Middle frontal gyrus (tissue), 1 donor: Measurements from ENCODE around the gene SDHB.
A peak's percentile ranks its signal among the peaks of the same experiment; 100 is the strongest.

Experiments used
- DNase-seq: peaks from one replicate; pipeline ENCODE4 v3.0.0-alpha.2; 2015; ENCODE audit warnings: low spot score; ENCODE audit errors: extremely low spot score

SDHB gene

DNA sequence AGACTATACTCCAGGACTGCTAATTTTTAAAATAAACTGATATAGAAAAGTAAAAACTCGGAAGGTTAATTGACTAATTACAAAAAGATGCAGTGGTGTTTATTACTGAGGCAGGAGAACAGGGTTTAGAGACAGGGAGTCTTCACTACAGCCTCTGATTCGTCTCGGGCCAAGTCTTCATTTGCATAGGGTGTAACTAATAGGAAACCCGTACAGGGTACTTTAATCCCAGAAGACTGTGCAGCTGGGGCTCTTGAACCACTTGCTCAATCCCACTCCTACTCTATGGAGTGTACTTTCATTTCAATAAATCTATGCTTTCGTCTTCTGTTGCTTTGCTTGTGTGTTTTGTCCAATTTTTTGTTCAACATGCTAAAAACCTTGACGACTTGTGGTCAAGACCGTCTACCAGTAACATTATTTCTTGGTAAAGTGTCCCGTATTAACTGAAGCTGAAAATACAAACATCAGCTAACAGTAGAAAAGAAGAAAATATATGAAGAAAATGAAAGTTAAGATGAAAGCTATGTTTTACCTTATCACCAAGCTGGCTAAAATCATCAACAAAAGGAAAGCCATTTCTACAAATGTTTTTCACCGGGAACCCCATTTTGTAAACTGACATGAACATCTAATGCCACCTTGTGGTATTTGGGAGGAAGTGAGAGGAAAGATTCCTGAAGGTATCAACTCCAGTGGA is 8.0 kb downstream of the SDHB start:
- DNase-seq, result peak; percentile 43

DNA sequence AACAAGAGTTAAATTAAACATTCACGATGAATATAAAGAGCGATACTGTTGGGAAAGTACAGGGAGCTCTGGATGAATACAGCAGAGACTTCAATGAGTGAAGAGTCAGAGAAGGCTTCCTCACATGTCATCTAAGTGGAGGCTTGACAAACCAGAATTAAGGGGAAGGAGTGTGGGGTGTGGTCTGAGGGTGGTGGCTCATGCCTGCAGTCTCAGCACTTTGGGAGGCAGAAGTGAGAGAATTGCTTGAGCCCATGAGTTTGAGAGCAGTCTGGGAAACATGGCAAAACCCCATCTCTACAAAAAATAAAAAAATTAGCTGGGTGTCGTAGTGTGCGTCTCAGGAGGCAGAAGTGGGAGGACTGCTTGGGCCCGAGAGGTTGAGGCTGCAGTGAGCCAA is 8.7 kb downstream of the SDHB start:
- no peak for DNase-seq

DNA sequence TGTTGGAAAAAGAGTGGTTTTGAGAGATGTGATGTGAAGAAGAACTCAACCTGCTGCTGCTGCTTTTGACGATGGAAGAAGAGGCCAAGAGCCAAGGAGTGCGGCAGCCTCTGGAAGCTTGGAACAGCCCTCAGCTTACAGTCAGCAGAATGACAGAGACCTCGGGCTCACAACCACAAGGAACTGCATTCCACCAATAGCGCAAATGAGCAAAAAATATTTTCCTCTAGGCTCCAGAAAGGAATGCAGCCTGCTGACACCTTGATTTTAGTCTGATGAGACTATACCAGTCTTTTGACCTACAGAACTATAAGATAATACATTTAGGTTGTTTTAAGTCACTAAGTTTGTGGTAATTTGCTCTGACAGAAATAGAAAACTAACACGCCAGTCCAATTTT is 10.2 kb downstream of the SDHB start:
- no peak for DNase-seq

DNA sequence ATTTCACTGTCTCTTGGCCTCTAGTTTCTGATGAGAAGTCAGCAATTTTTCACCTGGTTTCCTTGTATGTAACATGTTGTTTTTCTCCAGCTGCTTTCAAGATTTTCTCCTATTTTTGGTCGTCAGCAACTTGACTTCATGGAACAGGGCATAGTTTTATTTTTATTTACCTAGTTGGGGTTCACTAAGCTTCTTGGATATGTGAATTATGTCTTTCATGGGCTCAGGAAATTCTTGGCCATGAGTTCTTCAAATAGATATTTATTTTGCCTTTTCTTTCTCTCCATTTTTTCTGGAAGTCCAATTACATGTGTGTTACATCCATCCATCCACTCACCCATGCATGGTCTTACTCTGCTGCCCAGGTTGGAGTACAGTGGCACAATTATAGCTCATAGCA is 13.7 kb downstream of the SDHB start:
- no peak for DNase-seq

DNA sequence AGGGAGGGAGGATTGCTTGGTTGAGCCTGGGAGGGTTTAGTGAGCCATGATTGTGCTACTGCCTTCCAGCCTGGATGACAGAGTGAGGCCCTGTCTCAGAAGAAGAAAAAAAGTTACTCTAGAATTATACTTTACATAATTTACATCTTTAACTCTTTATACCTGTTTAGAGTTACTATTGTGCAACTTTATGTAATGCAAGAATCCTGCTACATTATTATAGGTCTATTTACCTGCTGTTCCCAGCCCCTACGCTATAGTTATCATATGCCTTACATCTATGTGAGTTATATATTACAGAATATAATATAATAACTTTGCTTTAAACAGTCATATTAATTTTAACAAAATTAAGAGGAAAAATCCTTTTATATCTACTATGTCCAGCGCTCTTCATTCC is 14.3 kb downstream of the SDHB start:
- DNase-seq, result no peak

DNA sequence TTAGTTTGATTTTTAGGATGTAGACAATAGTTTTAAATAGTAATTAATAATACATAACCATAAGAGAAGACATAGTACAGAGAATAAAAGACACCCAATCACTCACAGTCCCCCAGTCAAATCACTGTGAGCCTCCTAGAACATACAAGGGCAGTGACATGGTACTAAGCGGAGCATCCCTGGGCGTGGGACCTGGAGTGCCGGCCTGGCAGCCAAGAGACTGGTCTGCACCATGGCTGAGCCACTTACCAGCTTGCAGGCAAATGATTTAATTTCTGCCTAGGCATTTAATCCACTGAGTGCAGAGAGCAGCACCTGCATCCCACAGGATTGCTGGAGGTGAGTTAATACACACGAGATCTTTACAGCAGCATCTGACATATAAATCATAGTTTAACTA is 20.4 kb downstream of the SDHB start:
- DNase-seq, result no peak

DNA sequence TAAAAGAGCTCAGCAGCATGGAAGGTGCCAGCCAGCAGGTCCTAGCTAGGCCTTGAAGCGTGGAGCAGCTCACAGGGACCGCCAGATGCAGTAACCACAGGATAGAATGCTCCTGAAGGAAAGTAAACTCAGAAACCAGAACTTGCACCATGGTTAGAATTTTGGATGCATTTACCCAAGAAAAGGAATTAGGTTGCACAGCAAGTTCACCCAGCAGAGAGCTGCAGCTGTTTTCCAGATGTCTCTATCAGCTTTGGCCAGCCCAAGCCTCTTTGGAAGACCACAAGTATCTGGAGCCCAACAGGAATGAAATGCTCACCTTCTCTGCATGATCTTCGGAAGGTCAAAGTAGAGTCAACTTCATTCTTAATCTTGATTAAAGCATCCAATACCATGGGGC is 21.1 kb downstream of the SDHB start:
- DNase-seq, result no peak

DNA sequence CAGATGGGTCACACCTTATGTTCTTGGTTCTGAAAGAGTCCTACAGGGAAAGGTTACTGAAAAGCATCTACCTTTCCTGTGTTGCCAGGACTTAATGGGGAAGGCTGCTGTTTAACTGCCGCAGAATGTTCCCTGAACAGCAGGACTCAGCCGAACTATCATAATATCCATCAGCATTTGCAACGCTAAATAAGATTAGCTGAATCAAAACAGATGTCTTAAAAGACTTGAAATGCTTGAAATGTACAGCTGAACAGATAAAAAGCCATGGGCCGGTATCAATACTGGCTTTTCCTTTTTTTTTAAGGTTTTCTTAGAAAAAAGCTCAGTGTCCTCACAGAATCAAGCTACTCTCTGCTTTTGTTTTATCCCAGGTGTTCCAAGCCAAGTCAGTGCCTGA is 22.4 kb downstream of the SDHB start:
- no peak for DNase-seq

DNA sequence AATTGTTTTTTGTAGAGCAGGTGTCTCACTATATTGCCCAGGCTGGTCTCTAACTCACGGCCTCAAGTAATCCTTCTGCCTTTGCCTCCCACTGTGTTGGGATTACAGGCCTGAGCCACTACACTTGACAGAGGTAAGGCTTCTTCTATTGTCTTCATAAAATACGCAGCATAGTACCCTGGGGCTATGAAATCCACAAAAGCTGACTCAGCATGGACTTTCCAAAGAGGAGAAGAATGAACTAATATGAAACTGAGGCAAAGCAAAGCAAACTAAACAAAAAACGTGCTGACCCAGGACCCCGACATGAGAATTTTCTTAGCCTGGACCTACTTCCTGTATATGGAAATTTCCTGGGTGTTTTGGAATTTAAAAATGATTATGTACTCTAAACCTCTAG is 23.6 kb downstream of the SDHB start:
- no peak for DNase-seq

DNA sequence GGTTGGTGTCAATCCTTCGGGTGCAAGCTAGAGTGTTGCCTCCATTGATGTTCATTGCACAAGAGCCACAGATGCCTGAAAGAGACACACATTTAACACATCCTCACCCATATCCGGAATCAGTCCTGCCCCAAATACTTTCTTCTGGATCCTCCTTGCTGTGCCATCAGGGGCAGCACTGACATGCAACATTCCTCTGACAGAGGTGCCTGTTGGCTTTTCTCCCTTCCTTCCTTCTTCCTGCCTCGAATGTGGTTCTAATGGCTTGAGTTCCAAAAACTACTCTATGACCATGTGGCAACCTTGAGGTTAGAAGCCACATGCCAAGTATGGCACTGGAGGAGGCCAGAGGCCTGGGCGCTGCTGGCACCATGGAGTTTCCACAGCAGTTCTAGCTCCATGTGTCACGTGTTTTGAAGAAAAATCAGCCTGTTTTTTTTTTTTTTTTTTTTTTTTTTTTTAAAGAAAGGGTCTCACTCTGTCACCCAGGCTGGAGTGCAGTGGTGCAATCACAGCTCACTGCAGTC is 25.1 kb downstream of the SDHB start:
- no peak for DNase-seq

DNA sequence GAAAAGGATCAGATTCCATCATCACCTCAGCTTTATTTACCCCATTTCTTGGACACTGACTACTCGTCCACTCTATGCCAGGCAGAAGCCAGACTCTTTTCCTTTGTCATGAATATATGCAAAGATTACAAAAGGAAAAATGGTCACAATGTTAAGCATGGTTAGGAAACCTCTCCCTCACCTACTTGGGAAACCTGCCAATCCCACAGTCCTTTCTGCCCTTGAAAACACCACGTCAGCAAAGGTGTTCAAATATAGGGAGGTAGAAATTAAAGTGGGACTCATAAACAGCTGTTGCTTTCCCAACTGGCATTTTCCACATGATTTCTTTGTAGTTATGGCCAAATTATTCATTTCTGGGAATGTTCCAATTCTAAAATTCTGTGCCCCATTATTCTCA is 25.9 kb downstream of the SDHB start:
- no peak for DNase-seq

DNA sequence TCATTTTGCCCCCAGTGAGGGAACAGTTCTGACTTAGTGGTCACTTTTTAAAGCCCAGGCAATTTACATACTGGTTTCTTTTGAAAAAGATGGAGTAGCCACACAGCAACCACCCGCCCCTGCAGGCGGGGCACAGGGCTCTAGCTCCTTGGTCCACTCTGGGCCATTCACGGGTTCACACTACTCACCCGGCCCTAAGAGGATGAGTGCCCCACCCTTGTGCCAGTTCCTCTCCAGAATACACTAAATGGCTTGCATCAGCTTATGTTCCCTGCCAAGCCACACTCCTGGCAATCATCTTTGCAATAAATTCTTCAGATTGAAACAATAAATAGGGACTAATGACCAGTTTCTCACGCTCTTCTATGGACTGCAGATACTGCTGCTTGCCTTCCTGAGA is 26.4 kb downstream of the SDHB start:
- no peak for DNase-seq

DNA sequence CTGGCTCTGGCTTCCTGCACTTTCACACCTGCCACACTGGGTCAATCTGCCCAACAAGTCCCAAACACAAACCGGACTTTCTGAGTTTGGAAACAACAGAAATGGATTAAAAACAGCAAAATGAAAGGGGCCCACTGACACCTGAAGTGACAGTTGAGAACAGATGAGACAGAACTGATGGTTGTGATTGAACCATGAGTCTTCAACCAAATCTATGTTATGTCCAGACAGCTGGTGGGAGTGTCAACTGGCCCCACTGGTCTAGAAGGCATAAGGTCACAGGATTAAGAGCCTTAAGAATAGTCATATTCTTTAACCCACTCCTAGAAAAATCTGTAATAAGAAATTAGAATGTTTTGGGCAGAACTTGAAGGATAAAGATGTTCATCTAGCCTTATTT is 29.1 kb downstream of the SDHB start:
- DNase-seq, result no peak

DNA sequence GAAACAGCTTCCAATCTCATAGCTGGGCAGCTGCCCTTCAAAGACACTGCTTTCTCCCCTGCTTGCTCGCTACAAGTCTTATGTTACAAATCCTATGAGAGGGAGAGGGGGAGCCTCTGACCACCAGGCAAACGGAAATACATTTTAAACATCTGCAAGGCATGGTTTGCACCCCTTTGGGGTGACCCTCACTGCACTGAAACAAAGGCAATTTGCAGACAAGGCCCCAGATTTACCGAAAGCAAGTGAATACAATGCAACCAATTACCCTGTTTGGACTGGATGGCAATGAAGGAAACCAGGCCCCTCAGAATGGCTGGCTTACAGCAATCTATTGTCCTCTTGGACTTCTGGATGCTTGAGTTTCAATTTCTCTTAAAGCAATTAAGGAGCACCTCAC is 30.3 kb downstream of the SDHB start:
- no peak for DNase-seq

DNA sequence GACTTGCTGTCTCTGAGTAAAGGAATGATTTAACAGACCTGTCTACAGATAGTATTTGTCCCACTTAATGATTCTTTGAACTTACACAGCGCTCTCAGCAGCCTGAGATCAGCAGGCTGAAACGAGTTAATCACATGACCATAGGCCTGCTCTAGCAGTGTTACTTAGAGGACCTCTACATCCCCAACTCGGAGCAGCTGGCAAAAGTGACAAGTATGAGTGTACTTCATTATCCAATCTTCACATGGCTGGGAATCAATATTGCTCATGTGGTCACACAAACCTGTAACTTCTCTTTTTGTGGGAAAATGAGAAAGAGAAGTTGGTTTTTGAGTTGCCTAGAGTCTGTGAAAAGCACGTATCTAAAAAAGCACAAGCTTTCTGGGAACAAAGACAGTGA is 30.7 kb downstream of the SDHB start:
- no peak for DNase-seq

DNA sequence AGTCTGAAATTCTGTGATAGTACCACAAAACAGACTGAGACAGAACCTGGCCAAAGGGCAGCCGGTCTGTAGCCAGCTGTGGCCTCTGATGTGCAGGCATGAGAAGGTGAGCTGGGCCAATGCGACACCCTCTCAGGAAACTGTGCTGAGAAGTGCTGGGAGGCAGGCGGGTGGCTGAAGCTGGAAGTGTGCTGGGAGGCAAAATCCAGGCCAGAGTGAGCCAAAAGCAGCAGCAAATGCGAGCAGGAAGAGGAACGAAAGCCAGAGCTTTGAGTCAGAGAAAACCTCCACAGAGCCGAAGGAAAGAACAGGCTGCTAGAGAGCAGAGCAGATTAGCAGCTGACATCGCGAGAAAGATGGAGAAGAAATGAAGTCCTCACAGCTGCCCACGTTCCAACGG is 31.9 kb downstream of the SDHB start:
- DNase-seq, result no peak

DNA sequence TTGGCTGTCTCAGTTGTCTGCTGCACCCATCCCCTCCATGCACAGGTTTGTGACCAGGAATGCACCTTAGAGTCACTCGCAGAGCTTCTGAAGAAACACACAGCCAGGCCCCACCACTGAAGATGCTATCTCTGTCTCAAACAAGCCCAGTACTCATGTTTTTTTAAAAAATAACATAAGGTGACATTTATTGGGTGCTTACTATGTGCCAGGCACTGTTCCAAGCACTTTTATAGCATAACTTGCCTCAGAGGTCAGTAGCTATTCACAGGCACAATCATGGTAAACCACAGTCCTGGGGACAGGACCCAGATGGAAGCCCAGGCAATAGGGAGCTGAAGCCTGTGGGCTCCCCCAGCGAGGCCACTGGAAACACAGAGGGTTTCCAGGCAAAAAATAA is 33.3 kb downstream of the SDHB start:
- DNase-seq, result no peak

DNA sequence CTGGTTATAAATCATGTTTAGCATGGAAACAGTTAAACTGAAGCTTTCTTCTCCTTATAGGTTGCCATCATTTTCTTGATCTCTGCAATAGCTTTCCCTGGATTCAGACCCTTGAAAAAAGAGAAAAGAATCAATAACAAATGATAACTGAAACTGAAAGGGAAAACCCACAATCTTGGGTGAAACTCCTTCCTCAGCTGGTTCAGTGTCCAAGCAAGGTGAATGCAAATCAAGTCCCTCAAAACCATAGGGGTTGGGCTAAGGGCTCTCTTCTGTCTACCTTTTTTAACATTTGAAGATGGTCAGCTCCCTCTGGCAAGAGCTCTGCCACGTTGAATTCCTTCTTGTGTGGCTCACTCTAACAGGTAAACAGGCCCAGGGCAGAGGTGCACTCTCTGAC is 35.0 kb downstream of the SDHB start:
- DNase-seq, result no peak

DNA sequence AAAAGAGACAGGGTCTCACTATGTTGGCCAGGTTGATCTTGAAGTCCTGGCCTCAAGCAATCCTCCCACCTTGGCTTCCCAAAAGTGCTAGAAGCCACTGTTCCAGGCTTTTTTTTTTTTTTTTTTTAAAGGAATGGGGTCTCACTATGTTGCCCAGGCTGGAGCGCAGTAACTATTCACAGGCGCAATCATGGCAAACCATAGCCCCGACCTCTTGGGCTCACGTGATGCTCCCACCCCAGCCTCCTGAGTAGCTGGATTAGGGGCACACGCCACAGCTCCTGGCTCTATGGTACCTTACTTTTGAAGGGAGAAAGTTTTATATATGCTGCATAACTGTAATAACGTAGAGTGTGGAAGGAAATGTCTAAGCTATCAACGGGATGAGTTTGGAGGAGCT is 36.4 kb downstream of the SDHB start:
- DNase-seq, result no peak

DNA sequence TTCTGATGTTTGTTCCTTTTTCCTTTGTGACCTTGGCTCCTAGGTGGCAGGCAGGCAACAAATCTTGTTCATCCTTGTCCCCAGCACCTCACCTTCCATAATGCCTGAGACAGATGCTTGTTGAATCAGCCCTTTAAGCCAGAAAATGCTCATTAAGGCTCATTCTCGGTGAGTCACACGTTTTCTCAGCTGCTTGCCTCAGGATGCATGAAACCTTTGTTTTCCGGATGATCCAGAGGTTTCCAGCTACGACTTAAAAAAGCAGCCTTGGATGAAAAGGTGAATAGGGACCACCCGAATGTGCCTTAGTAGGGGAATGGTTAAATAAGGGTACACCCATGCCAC is 37.5 kb downstream of the SDHB start:
- DNase-seq, result no peak

DNA sequence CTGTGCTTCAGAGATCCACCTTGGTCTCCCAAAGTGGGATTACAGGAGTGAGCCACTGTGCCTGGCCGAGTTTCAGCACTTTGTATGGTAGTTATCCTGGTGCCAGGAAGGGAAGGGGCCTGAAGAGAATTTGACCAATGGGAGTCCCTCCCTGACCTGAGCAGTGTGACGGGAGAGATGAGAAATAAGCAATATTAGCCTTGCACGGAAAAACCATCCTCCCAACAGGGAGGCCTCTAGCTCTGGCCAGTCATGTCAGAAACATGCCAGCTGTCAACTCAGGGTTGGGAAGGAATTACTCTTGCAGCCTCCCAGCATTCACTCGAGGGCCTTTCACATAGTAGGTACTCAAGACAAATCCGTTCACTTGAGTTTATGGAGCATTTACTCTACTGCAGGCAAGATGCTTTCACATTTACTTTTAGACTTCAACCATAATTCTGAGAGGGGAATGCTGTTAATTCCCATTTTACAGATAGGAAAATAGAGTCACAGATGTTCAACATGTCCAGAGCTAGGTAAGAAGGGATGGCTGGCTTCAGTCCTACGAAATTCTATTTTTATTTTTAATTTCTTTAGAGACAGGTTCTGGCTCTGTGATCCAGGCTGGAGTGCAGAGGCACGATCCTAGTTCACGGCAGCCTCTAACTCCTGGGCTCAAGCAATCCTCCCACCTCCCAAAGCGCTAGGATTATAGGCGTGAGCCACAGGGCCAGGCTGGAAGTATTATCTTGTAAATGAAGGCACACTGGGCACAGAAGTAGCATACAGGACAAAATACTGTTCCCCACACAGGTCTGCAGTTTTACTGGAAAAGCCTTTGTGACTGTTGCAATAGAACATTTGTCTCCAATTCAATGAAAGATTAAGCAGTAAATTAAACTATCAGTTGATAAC is 38.9 kb downstream of the SDHB start:
- no peak for DNase-seq

DNA sequence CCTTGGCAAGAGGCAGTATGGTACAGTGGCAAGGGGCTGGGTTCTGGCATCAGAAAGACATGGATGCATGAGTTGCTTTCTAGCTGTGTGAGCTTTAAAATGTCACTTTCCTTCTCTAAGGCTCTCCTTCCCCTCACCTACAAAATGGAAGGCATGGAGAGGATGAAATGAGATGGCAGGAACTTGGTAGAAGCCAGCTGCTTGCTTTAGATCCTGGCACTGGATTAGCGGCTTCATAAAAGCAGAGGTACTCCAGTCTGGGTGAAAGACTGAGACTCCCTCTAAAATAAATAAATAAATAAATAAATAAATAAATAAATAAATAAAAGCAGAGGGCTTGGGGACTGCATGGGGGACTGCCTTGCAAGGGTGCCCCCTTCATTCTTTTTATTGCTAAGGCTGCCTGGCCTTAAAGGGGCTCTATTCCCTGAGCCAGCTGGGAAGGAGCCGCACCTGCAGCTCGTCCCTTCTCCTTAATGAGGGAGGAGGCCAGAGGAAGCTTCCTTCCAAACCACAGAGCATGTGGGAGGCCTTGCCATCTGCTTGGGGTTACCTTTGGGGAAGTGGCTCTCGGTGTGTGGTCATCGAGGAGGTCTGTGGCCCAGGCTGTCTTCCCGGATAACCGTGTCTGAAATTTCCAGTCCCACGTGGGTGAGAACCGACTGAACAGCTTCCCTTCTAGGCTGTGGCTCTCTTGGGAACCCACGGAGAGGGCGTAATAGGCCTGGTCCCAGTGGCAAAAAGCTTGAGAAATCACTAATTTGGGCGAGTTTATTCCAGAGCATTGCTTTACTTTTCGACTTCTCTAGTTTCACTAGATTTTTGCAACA is 40.1 kb downstream of the SDHB start:
- no peak for DNase-seq
